ENCODE results near the gene RPL4. TPM values are rescaled to one million over a fixed set of nuclear protein-coding genes. Genes with fewer than 3 reads are reported as not detected.
A peak's percentile ranks its signal among the peaks of the same experiment; 100 is the strongest.
"Not testable (repeated sequence)": the region's sequence is repeated elsewhere in the genome, so short reads cannot be mapped to it uniquely, and the experiment has no call there.

Gene RPL4
- total RNA-seq, 1 experiment from 2014 or later, result 5,336 TPM

DNA sequence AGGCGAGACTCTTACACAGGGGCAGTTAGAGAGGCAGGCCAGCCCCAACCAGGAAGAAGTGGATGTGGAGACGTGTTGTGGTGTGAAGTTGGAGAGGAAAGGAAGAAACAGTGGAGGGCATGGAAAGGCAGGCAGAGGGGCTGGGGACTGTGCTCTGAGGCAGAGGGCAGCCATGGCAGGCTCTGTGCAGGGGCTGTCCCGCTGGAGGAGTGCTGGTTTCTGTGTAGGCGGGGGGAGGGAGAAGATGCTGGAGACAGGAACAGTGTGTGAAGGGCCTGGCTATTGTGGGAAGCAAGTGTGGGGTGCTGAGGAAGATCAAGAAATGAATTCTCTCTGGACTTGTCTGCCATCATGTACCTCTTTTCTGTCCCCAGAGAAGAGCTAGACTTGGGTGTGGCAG lies 28.1 kb downstream of the RPL4 start:
- DNase-seq (ENCODE audit: unreplicated experiment), result no peak
- Mint-ChIP-seq H3K36me3 (ENCODE audit: insufficient read depth, unreplicated experiment) (peaks cover 19% of the 10 kb centered on the region), H3K27ac (ENCODE audit: low read depth, unreplicated experiment) (peak overlapping the region; percentile 28), H3K27me3 (ENCODE audit: insufficient read depth, unreplicated experiment) (no peaks in the 10 kb centered on the region), H3K4me3 (ENCODE audit: unreplicated experiment) (no peak overlapping the region), H3K4me1 (ENCODE audit: insufficient read depth, unreplicated experiment) (peaks cover 16% of the 10 kb centered on the region), H3K9me3 (ENCODE audit: unreplicated experiment) (no peaks in the 10 kb centered on the region)
- intact Hi-C loops (cut with micrococcal nuclease), result no loop called here
- ChIA-PET CTCF (interaction anchor here (2.4 kb wide), 1 partner anchor 21 kb away, joined by 13 read pairs; the partner anchor contains the start of gene SNAPC5), POLR2A (no interaction called here)
- no TSS peak for BruUV-seq (replicated peaks)
- TF ChIP-seq, protein P1, sequence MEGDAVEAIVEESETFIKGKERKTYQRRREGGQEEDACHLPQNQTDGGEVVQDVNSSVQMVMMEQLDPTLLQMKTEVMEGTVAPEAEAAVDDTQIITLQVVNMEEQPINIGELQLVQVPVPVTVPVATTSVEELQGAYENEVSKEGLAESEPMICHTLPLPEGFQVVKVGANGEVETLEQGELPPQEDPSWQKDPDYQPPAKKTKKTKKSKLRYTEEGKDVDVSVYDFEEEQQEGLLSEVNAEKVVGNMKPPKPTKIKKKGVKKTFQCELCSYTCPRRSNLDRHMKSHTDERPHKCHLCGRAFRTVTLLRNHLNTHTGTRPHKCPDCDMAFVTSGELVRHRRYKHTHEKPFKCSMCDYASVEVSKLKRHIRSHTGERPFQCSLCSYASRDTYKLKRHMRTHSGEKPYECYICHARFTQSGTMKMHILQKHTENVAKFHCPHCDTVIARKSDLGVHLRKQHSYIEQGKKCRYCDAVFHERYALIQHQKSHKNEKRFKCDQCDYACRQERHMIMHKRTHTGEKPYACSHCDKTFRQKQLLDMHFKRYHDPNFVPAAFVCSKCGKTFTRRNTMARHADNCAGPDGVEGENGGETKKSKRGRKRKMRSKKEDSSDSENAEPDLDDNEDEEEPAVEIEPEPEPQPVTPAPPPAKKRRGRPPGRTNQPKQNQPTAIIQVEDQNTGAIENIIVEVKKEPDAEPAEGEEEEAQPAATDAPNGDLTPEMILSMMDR (IDR thresholded peaks at IDR 0.05; ENCODE audit: unreplicated experiment), result no peak

DNA sequence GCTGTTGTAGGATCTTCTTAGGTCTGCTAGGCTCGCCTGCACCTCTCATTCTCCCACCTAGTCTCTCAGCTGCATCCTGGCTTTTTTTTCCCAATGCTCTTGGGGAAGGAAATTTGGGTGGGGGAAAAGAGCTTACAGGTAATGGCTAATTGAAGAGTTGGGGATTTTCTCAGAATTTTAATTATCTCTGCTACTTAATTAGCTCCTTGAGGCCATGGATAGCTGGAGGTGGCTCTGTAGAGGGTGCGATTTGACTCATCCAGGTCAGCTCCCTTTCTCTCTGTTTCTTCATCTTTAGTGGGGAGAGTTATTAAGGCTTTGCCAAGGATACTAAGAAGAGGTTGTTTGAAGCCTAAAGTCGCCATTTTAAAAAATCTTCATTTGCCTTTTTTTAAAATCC lies 29.7 kb downstream of the RPL4 start:
- H3K4me3 Mint-ChIP-seq (ENCODE audit: unreplicated experiment), result no peak overlapping the region
- TF ChIP-seq, protein P1 (IDR thresholded peaks at IDR 0.05; ENCODE audit: unreplicated experiment), result no peak
- H3K27me3 Mint-ChIP-seq (ENCODE audit: insufficient read depth, unreplicated experiment), result no peaks in the 10 kb centered on the region
- DNase-seq (ENCODE audit: unreplicated experiment), result no peak
- intact Hi-C loops (cut with micrococcal nuclease), result no loop called here
- no peaks in the 10 kb centered on the region for H3K9me3 Mint-ChIP-seq (ENCODE audit: unreplicated experiment)
- POLR2A ChIA-PET, result interaction anchor here (0.5 to 1.1 kb wide), 3 partner anchors 30 to 123 kb away, joined by 3 to 4 read pairs (median 3); partner anchors contain the start of genes RPL4 and ZWILCH
- H3K4me1 Mint-ChIP-seq (ENCODE audit: insufficient read depth, unreplicated experiment), result peaks cover 4% of the 10 kb centered on the region
- CTCF ChIA-PET, result interaction anchor here (0.6 to 2.4 kb wide), 6 partner anchors 11 to 181 kb away, joined by 3 to 13 read pairs (median 3); partner anchors contain the start of gene SNAPC5
- H3K36me3 Mint-ChIP-seq (ENCODE audit: insufficient read depth, unreplicated experiment), result peaks cover 13% of the 10 kb centered on the region
- no peak overlapping the region for H3K27ac Mint-ChIP-seq (ENCODE audit: low read depth, unreplicated experiment)
- no TSS peak for BruUV-seq (replicated peaks)

DNA sequence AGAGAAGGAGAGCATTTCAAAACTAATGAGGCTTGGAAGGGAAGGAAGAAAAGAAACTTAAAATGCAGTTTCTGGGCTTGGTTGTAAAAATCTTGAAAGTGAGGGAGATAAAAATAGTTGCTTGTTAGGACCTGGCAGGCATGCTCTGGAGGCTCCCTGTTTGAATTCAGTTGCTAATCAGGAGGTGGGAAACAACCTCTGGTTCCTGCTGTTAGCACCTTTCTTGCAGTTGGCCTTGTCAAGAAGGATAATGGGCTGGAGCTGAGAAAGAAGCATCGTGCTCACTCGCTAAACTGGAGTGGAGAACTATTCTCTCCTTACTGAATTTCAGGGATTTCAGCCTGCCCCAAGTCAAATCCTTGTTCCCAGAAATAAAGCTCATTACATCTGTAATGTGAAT lies 30.5 kb downstream of the RPL4 start:
- no TSS peak for BruUV-seq (replicated peaks)
- intact Hi-C loops (cut with micrococcal nuclease), result no loop called here
- no peak overlapping the region for H3K27ac Mint-ChIP-seq (ENCODE audit: low read depth, unreplicated experiment)
- no peaks in the 10 kb centered on the region for H3K4me1 Mint-ChIP-seq (ENCODE audit: insufficient read depth, unreplicated experiment)
- ChIA-PET CTCF (interaction anchor here (0.7 to 1.6 kb wide), 3 partner anchors 14 to 87 kb away, joined by 3 to 5 read pairs (median 3); partner anchors contain the start of gene MAP2K1), POLR2A (interaction anchor here (0.5 kb wide), 1 partner anchor 122 kb away, joined by 3 read pairs; no protein-coding TSS in a partner anchor)
- TF ChIP-seq, protein P1 (IDR thresholded peaks at IDR 0.05; ENCODE audit: unreplicated experiment), result no peak
- H3K27me3 Mint-ChIP-seq (ENCODE audit: insufficient read depth, unreplicated experiment), result no peaks in the 10 kb centered on the region
- no peak for DNase-seq (ENCODE audit: unreplicated experiment)
- peaks cover 21% of the 10 kb centered on the region for H3K36me3 Mint-ChIP-seq (ENCODE audit: insufficient read depth, unreplicated experiment)
- H3K9me3 Mint-ChIP-seq (ENCODE audit: unreplicated experiment), result no peaks in the 10 kb centered on the region
- no peak overlapping the region for H3K4me3 Mint-ChIP-seq (ENCODE audit: unreplicated experiment)

DNA sequence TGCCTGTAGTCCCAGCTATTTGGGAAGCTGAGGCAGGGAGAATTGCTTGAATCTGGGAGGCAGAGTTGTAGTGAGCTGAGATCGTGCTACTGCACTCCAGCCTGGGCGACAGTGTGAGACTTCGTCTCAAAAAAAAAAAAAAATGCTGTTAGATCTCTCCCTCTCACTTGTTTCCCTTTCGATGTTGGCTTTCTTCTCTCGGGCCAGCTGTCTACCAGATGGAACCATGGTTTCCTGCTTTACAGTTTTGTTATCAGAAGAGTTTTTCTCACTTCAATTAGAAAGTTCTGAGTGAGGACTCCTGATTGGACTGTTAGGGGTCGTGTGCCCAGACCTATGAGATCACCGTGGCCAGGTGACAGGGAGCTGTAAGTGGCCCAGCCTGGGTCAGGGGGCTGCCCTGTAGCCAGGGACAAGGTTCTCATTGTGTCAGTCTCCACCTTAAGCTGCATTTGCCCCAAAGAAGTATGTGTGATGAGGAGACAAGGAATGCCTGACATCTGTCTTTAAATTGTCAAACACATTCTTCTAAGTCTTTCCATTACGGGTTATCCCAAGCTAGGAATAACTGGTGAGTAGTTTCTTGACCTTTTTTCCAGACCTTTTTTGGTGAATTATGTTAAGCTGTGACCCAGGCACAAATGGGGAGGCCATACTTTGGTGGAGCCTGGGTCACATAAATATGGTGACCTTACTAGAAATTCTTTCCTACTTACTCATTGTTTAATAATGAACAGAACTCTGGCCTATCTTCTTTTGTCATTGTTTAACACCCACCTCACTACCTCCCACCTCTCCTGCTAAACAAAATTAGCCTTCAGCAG lies 32.3 kb downstream of the RPL4 start:
- no TSS peak for BruUV-seq (replicated peaks)
- TF ChIP-seq, protein P1 (IDR thresholded peaks at IDR 0.05; ENCODE audit: unreplicated experiment), result no peak
- POLR2A ChIA-PET, result interaction anchor here (0.8 to 1.7 kb wide), 2 partner anchors 13 to 33 kb away, joined by 4 to 7 read pairs; partner anchors contain the start of gene ZWILCH
- no peaks in the 10 kb centered on the region for H3K27me3 Mint-ChIP-seq (ENCODE audit: insufficient read depth, unreplicated experiment)
- DNase-seq (ENCODE audit: unreplicated experiment), result no peak
- CTCF ChIA-PET, result interaction anchor here (1.1 to 2.3 kb wide), 2 partner anchors 26 to 85 kb away, joined by 5 to 17 read pairs; partner anchors contain the start of gene SNAPC5
- intact Hi-C loops (cut with micrococcal nuclease), result no loop called here
- peaks cover 24% of the 10 kb centered on the region for H3K36me3 Mint-ChIP-seq (ENCODE audit: insufficient read depth, unreplicated experiment)
- H3K9me3 Mint-ChIP-seq (ENCODE audit: unreplicated experiment), result no peaks in the 10 kb centered on the region
- H3K27ac Mint-ChIP-seq (ENCODE audit: low read depth, unreplicated experiment), result peak overlapping the region; percentile 51
- no peaks in the 10 kb centered on the region for H3K4me1 Mint-ChIP-seq (ENCODE audit: insufficient read depth, unreplicated experiment)
- H3K4me3 Mint-ChIP-seq (ENCODE audit: unreplicated experiment), result no peak overlapping the region

DNA sequence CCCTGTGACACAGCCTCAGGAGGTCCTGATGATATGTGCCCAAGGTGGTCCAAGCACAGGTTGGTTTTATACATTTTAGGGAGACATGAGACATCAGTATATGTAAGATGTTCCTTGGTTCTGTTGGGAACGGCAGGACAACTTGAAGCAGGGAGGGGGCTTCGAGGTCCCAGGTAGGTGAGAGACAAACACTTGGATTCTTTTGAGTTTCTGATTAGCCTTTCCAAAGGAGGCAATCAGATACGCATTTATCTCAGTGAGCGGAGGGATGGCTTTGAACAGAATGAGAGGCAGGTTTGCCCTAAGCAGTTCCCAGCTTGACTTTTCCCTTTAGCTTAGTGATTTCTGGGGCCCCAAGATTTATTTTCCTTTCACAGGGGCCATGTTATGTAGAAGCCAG lies 33.8 kb downstream of the RPL4 start:
- H3K4me1 Mint-ChIP-seq (ENCODE audit: insufficient read depth, unreplicated experiment); intact Hi-C loops (cut with micrococcal nuclease); DNase-seq (ENCODE audit: unreplicated experiment); H3K27me3 Mint-ChIP-seq (ENCODE audit: insufficient read depth, unreplicated experiment); BruUV-seq (replicated peaks); H3K4me3 Mint-ChIP-seq (ENCODE audit: unreplicated experiment); H3K27ac Mint-ChIP-seq (ENCODE audit: low read depth, unreplicated experiment); H3K9me3 Mint-ChIP-seq (ENCODE audit: unreplicated experiment): not testable (repeated sequence)
- ChIA-PET CTCF (interaction anchor here (0.6 to 2.3 kb wide), 3 partner anchors 27 to 468 kb away, joined by 3 to 17 read pairs (median 5); partner anchors contain the start of gene SNAPC5), POLR2A (interaction anchor here (1.3 to 1.7 kb wide), 2 partner anchors 34 to 84 kb away, joined by 3 to 4 read pairs; partner anchors contain the start of genes MAP2K1 and ZWILCH)
- peaks cover 24% of the 10 kb centered on the region for H3K36me3 Mint-ChIP-seq (ENCODE audit: insufficient read depth, unreplicated experiment)
